Heart right ventricle (tissue), 16 donors: Measurements from ENCODE around the gene ADPGK. TPM values are rescaled to one million over a fixed set of nuclear protein-coding genes. Genes with fewer than 3 reads are reported as not detected.

Experiments
- ATAC-seq, 8 donors: fragments of 200-7000 bp; cut with Tn5 transposase; one replicate each; pipeline ENCODE4 v1.9.1; 2020; ENCODE audit warnings: mild to moderate bottlenecking in 8 of 8, moderate library complexity in 8 of 8, moderate number of reproducible peaks in 1 of 8
- DNase-seq, 2 donors: peaks; one replicate each; pipeline ENCODE4 v3.0.0-alpha.2; 2020
- H3K27ac ChIP-seq, 10 donors: fragments of 200-600 bp; sonication (generic) in 2 of 10; one replicate each; pipeline versions ENCODE4 v1.5.0 to v1.8.0; 2020 to 2022; ENCODE audit warnings: mild to moderate bottlenecking in 3 of 10
- H3K27me3 ChIP-seq, 7 donors: fragments of 200-600 bp; one replicate each; pipeline ENCODE4 v1.8.0; 2021 to 2022; ENCODE audit warnings: mild to moderate bottlenecking in 2 of 7
- H3K36me3 ChIP-seq, 9 donors: fragments of 200-600 bp; sonication (generic) in 1 of 9; one replicate each; pipeline versions ENCODE4 v1.5.0 to v1.8.0; 2020 to 2022; ENCODE audit warnings: mild to moderate bottlenecking in 2 of 9
- H3K4me1 ChIP-seq, 9 donors: fragments of 200-600 bp; sonication (generic) in 1 of 9; one replicate each; pipeline versions ENCODE4 v1.5.0 to v1.8.0; 2020 to 2022; ENCODE audit warnings: mild to moderate bottlenecking in 4 of 9
- H3K4me3 ChIP-seq, 10 donors: fragments of 200-600 bp; sonication (generic) in 2 of 10; one replicate each; pipeline versions ENCODE4 v1.5.0 to v1.8.0; 2020 to 2022; ENCODE audit warnings: mild to moderate bottlenecking in 7 of 10, moderate library complexity in 2 of 10
- H3K9me3 ChIP-seq, 11 donors: fragments of 200-600 bp in 10 of 11; sonication (generic) in 2 of 11; one replicate each; pipeline versions ENCODE4 v1.5.0 to v1.8.0; 2013 to 2022; ENCODE audit warnings: mild to moderate bottlenecking in 2 of 11, control low read depth in 1 of 11, moderate library complexity in 1 of 11
- CTCF ChIP-seq, 9 donors: fragments of 200-600 bp; sonication (generic) in 2 of 9; IDR thresholded peaks; one replicate each; pipeline versions ENCODE4 v1.5.0 to v1.8.0; 2021 to 2022; ENCODE audit warnings: antibody characterized with exemption in 9 of 9, mild to moderate bottlenecking in 5 of 9, moderate library complexity in 1 of 9
- WGBS, 2 donors: extraction: QIAGEN DNeasy Blood & Tissue Kit; methylation state at CpG; one replicate each; pipeline ENCODE4 v1.1.7; 2013; ENCODE audit warnings: inconsistent platforms in 1 of 2; 5-methylcytosine and 5-hydroxymethylcytosine counted together
- intact Hi-C, 10 donors: fragments of 100-400 bp; cut with DNase I; formaldehyde crosslinking; loops; one replicate each; pipeline versions ENCODE4 v1.11.1 to v1.14.2; 2022
- long read RNA-seq, 3 donors: library from polyadenylated mRNA; unstranded; transcript quantifications; one replicate each; pipeline ENCODE4 v2.0.0, GENCODE V29; 2020 to 2021
- polyA plus RNA-seq, 2 donors: library from polyadenylated mRNA; stranded (reverse); fragments of 200-250 nt; gene quantifications; one replicate each; pipeline ENCODE4 v1.2.3, GENCODE V29; 2013
- total RNA-seq, 10 donors: library from RNA; stranded (reverse); fragmentation: NEBNext Ultra II Directional in 3 of 10; extraction: Animal tissue kit (Norgen Biotek cat#: 25700) in 3 of 10; gene quantifications; one replicate each; pipeline versions ENCODE4 v1.2.1 to v1.2.4, GENCODE V29; 2021 to 2023
- donor health status: Arrhythmogenic right ventricular cardiomyopathy.
- donor health status: ischemic (EF 13 %, LVEDD 7.1; RV severe dilation, severe dysfunction).
- donor health status: healthy with polysubstance abuse.
- donor health status: DM: no; HTN: yes; CAD: no.
- donor health status: DM: no; HTN: no; CAD: no.
- donor health status: ischemic (EF 25% LVEDD 6.9; RV normal size, moderate dysfunction).
- donor health status: ischemic (EF 25% LVEDD 5.7; RV mildly dilated, moderate dysfunction).
- donor health status: healthy.
- donor health status: DM: yes; HTN: yes; CAD: no.
- donor health status: Ischemic cardiomyopathy.
- donor health status: ischemic (EF 35%, LVEDD 5.7; RV mildly dilated, moderate dysfunction).
- donor health status: nonischemic (EF 11% LVEDD 7.7; RV severe dilation, severe dysfunction).
- donor health status: DM: yes; HTN: yes; CAD: no.
- donor health status: PGD.
- donor health status: ischemic (EF 29% LVEDD 5.4; RV normal size, mild dysfunction).
- donor health status: nonischemic (EF 23%, LVEDD 6.1; RV moderate dilation, normal function).

The ADPGK gene
- total RNA-seq (10 to 100 TPM in 6 of 10 donors, 1 to 10 TPM in 4; 6.4 to 21.8 (median 10.4) TPM), polyA plus RNA-seq (10 to 100 TPM; 12.2 to 22.8 TPM)
- long read RNA-seq, donor 1, partial matches to known transcripts, result 1 of 15 reads
- long read RNA-seq, donor 1, other reads (novel, unspliced or antisense), result 13 of 15 reads
- long read RNA-seq, donor 2, transcript ADPGK-201 (7 exons, 2,557 nt), result major isoform, 5 of 27 reads
- long read RNA-seq, donor 2, partial matches to known transcripts, result 6 of 27 reads
- long read RNA-seq, donor 2, other reads (novel, unspliced or antisense), result 15 of 27 reads
- long read RNA-seq, donor 3, transcript ADPGK-201 (7 exons, 2,557 nt), result major isoform, 5 of 42 reads
- long read RNA-seq, donor 3, partial matches to known transcripts, result 2 of 42 reads
- long read RNA-seq, donor 3, other reads (novel, unspliced or antisense), result 35 of 42 reads

- no peaks in the 10 kb centered on the region for H3K27me3 ChIP-seq
- intact Hi-C loops, result loop anchor here in 7 of 10 donors (2.0 to 10.0 kb wide), 5 partner anchors 268 to 491 kb away; partner anchors contain the start of gene NEO1 (in 2 of the 7)
- H3K4me1 ChIP-seq, result peaks cover 0 to 43% (median 24%) of the 10 kb centered on the region in 9 donors
- WGBS, 2 donors, result 0% methylated on average over 66 to 68 of the region's 68 CpGs
- TF ChIP-seq CTCF (IDR thresholded peaks at IDR 0.05), result peak in 8 of 9 donors; percentile 8 to 68 (median 61)
- H3K36me3 ChIP-seq, result peaks cover 0 to 17% (median 0%) of the 10 kb centered on the region in 9 donors
- no peaks in the 10 kb centered on the region for H3K9me3 ChIP-seq
- peak within 1 kb of the TSS; percentile 63 to 100 (median 92) for H3K4me3 ChIP-seq
- ATAC-seq (peak; percentile 96 to 99 (median 98)), DNase-seq (peak; percentile 88 to 92)
- H3K27ac ChIP-seq, result peak within 1 kb of the TSS; percentile 77 to 99 (median 94)
These were observed at the start of gene ADPGK for GRCh38 chr15:72783640-72784455. Gene ADPGK (minus strand): TSS chr15:72783758. CDS start chr15:72783691, 67 bp downstream.

DNA sequence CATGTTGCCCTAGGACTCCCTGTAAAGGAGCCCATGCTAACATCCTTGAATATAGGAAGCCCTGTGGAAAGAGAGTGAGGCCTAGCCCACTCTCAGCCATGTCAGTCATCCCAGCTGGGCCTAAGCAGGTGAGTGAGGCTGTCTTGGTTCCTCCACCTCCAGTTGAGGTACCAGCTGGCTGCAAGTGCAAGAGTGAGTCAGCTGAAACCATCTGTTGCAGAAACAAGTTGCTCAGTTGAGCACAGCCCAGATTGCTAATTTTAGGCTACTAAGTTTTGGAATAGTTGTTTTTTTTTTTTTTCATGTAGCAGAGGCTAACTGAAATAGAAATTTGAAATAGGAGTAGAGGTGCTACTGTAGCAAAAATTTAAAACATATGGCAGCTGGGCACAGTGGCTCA lies 43.7 kb upstream of the ADPGK start:
- H3K27ac ChIP-seq, result no peak overlapping the region
- intact Hi-C loops, result loop anchor here in 1 of 10 donors (5.0 kb wide), 1 partner anchor 45 kb away; no protein-coding TSS in a partner anchor
- H3K27me3 ChIP-seq, result peaks cover 0 to 13% (median 7%) of the 10 kb centered on the region in 7 donors
- no peak for DNase-seq
- no peaks in the 10 kb centered on the region for H3K9me3 ChIP-seq
- ATAC-seq, result no peak
- H3K36me3 ChIP-seq, result no peaks in the 10 kb centered on the region
- TF ChIP-seq CTCF (IDR thresholded peaks at IDR 0.05), result no peak
- H3K4me3 ChIP-seq, result no peak overlapping the region
- H3K4me1 ChIP-seq, result no peaks in the 10 kb centered on the region

DNA sequence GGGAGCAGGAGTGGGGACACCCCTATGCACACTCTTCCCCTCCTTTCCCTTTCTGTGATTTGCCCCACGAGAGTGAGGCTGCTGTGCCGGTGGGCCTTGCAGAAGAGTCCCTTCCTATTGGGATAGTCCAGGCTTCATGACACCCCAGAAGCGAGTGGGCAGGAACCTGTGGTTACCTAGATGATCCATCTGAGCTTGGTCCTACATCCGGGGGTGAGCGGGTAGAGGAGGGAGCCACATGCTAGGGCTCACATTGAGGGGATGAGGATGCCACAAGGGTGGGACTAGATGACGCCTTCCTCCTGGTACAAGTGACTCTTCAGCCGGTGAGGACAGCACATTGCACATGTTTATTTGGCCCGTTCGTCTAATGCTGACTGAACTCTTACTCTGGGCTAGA lies 43.1 kb upstream of the ADPGK start:
- intact Hi-C loops, result loop anchor here in 1 of 10 donors (5.0 kb wide), 1 partner anchor 46 kb away; no protein-coding TSS in a partner anchor
- DNase-seq, result no peak
- 93 to 94% methylated on average over 9 of the region's 9 CpGs for WGBS, 2 donors
- Histone ChIP-seq H3K27me3 (peaks cover 0 to 13% (median 7%) of the 10 kb centered on the region in 7 donors), H3K27ac (no peak overlapping the region), H3K36me3 (no peaks in the 10 kb centered on the region), H3K4me3 (no peak overlapping the region), H3K4me1 (no peaks in the 10 kb centered on the region), H3K9me3 (no peaks in the 10 kb centered on the region)
- TF ChIP-seq CTCF (IDR thresholded peaks at IDR 0.05), result no peak
- ATAC-seq, result no peak

GRCh38 chr15:72825829-72826228 lies 42.3 kb upstream of the ADPGK start:
- Histone ChIP-seq H3K27me3 (peaks cover 0 to 10% (median 3%) of the 10 kb centered on the region in 7 donors), H3K27ac (no peak overlapping the region), H3K36me3 (no peaks in the 10 kb centered on the region), H3K4me1 (no peaks in the 10 kb centered on the region), H3K4me3 (no peak overlapping the region), H3K9me3 (no peaks in the 10 kb centered on the region)
- ATAC-seq (no peak), DNase-seq (no peak)
- no peak for TF ChIP-seq CTCF (IDR thresholded peaks at IDR 0.05)
- intact Hi-C loops, result loop anchor here in 1 of 10 donors (5.0 kb wide), 1 partner anchor 46 kb away; no protein-coding TSS in a partner anchor
- WGBS, 2 donors, result 63 to 71% methylated on average over 4 of the region's 4 CpGs
